Hepatocyte (in vitro differentiated cells): ENCODE measurements around the gene TFEB. TPM values are rescaled to one million over a fixed set of nuclear protein-coding genes. Genes with fewer than 3 reads are reported as not detected.

Source experiments
- DNase-seq: peaks from one replicate; pipeline ENCODE4 v3.0.0-alpha.2; 2016; ENCODE audit warnings: low spot score
- H2AFZ ChIP-seq: fragments of 200-600 bp; sonication (generic); 2 replicates; pipeline ENCODE4 v1.6.0; 2016; ENCODE audit warnings: antibody characterized with exemption, mild to moderate bottlenecking
- H3K27ac ChIP-seq: fragments of 200-600 bp; sonication (generic); 2 replicates; pipeline ENCODE4 v1.5.1; 2016; ENCODE audit warnings: mild to moderate bottlenecking
- H3K27me3 ChIP-seq: fragments of 200-600 bp; sonication (generic); 2 replicates; pipeline ENCODE4 v1.6.1; 2016
- H3K36me3 ChIP-seq: fragments of 200-600 bp; sonication (generic); replicated peaks from 2 replicates; pipeline ENCODE4 v1.5.1; 2016; ENCODE audit warnings: low read depth; ENCODE audit not compliant: insufficient read depth
- H3K4me1 ChIP-seq: fragments of 200-600 bp; sonication (generic); 2 replicates; pipeline ENCODE4 v1.5.1; 2016; ENCODE audit warnings: mild to moderate bottlenecking, moderate library complexity; ENCODE audit not compliant: insufficient read depth
- H3K4me2 ChIP-seq: fragments of 200-600 bp; sonication (generic); 2 replicates; pipeline ENCODE4 v1.6.0; 2016
- H3K4me3 ChIP-seq: fragments of 200-600 bp; sonication (generic); 2 replicates; pipeline ENCODE4 v1.5.1; 2016; ENCODE audit warnings: mild to moderate bottlenecking
- H3K79me2 ChIP-seq: fragments of 200-600 bp; sonication (generic); 2 replicates; pipeline ENCODE4 v1.6.0; 2017; ENCODE audit warnings: mild to moderate bottlenecking
- H3K9me2 ChIP-seq: fragments of 200-600 bp; sonication (generic); replicated peaks from 2 replicates; pipeline ENCODE4 v1.6.0; 2017; ENCODE audit warnings: mild to moderate bottlenecking; ENCODE audit not compliant: insufficient read depth
- H3K9me3 ChIP-seq: fragments of 200-600 bp; sonication (generic); 2 replicates; pipeline ENCODE4 v1.5.1; 2016; ENCODE audit warnings: low read depth, mild to moderate bottlenecking
- H4K20me1 ChIP-seq: fragments of 200-600 bp; sonication (generic); 2 replicates; pipeline ENCODE4 v1.6.0; 2016; ENCODE audit warnings: mild to moderate bottlenecking; ENCODE audit not compliant: insufficient read depth, poor library complexity, severe bottlenecking
- EZH2 ChIP-seq: fragments of 200-600 bp; sonication (generic); IDR thresholded peaks from 2 replicates; pipeline ENCODE4 v1.6.1; 2016; ENCODE audit warnings: antibody characterized with exemption, mild to moderate bottlenecking, borderline replicate concordance
- EZH2phosphoT487 ChIP-seq: fragments of 200-600 bp; sonication (generic); IDR thresholded peaks from one replicate; pipeline ENCODE4 v1.6.1; 2018; ENCODE audit warnings: antibody characterized with exemption, mild to moderate bottlenecking, low read depth, moderate library complexity; ENCODE audit not compliant: unreplicated experiment, severe bottlenecking
- WGBS: methylation state at CpG from one replicate; pipeline ENCODE4 v1.1.6; 2016; ENCODE audit warnings: low lambda C conversion rate; ENCODE audit errors: missing lambda C conversion rate; 5-methylcytosine and 5-hydroxymethylcytosine counted together
- polyA plus RNA-seq: library from polyadenylated mRNA; unstranded; fragments of >200 nt; fragmentation: Nextera tagmentation; extraction: Ambion mirVana; gene quantifications from 2 replicates; pipeline ENCODE4 v1.2.1, GENCODE V29; 2016
- total RNA-seq: library from RNA; depleted of rRNA; stranded (reverse); fragments of >200 nt; gene quantifications from 2 replicates; pipeline ENCODE4 v1.2.3, GENCODE V29; 2014
- TF ChIP-seq, protein P1 (sequence below): fragments of 200-600 bp; sonication (generic); IDR thresholded peaks from 2 replicates; pipeline ENCODE4 v1.5.1; 2016; ENCODE audit warnings: antibody characterized with exemption, mild to moderate bottlenecking; ENCODE audit not compliant: poor library complexity

The TFEB gene
- total and polyA plus RNA-seq, 2 experiments from 2014 or later = 14.2 to 32.7 TPM

DNA sequence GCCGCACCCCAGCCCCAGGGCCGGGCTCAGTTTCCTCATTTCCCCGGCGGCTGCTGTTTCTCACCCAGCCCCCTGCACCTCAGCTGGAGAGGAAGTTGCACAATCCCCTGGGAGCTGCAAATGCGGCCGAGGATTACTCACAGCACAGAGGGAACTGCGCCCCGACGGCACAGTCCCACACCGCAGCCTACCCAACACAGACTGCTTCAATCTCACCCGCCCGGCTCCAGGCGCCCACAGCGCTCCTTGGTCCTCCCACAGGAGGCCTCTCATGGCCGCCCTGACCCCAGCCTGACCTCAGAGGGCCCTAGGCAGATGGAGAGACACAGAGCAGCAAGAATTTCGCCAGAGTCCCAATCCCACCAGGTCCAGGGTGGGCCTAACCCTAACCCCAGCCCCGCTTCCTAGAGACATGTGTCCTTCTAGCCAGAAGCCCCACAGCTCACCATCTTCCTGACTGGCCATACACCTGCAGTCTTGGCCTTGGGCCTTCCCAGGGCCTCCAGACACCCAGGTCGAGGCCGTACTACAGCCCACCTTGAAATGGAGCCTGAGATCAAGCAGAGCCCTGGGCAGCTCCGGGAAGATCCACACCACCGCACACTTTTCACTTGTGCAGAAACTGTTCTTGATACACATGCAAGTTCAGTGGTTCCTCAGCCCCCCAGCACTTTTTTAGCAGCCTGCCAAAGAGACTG, 11.7 kb downstream of the TFEB start:
- no peak for TF ChIP-seq EZH2
- no peak for TF ChIP-seq EZH2phosphoT487
- TF ChIP-seq, protein P1, sequence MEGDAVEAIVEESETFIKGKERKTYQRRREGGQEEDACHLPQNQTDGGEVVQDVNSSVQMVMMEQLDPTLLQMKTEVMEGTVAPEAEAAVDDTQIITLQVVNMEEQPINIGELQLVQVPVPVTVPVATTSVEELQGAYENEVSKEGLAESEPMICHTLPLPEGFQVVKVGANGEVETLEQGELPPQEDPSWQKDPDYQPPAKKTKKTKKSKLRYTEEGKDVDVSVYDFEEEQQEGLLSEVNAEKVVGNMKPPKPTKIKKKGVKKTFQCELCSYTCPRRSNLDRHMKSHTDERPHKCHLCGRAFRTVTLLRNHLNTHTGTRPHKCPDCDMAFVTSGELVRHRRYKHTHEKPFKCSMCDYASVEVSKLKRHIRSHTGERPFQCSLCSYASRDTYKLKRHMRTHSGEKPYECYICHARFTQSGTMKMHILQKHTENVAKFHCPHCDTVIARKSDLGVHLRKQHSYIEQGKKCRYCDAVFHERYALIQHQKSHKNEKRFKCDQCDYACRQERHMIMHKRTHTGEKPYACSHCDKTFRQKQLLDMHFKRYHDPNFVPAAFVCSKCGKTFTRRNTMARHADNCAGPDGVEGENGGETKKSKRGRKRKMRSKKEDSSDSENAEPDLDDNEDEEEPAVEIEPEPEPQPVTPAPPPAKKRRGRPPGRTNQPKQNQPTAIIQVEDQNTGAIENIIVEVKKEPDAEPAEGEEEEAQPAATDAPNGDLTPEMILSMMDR = no peak
- H3K27me3 ChIP-seq = no peaks in the 10 kb centered on the region
- H3K79me2 ChIP-seq = peaks cover 58% of the 10 kb centered on the region
- H4K20me1 ChIP-seq = no peaks in the 10 kb centered on the region
- no peak overlapping the region for H3K4me3 ChIP-seq
- H3K4me1 ChIP-seq = peaks cover 41% of the 10 kb centered on the region
- peak; percentile 89 for DNase-seq
- WGBS = 49% methylated on average over 20 of the region's 21 CpGs
- H3K9me3 ChIP-seq = no peaks in the 10 kb centered on the region
- peak overlapping the region; percentile 72 for H3K4me2 ChIP-seq
- peak overlapping the region; percentile 92 for H3K27ac ChIP-seq
- no peak overlapping the region for H2AFZ ChIP-seq
- no peaks in the 10 kb centered on the region for H3K9me2 ChIP-seq
- H3K36me3 ChIP-seq = no peaks in the 10 kb centered on the region

DNA sequence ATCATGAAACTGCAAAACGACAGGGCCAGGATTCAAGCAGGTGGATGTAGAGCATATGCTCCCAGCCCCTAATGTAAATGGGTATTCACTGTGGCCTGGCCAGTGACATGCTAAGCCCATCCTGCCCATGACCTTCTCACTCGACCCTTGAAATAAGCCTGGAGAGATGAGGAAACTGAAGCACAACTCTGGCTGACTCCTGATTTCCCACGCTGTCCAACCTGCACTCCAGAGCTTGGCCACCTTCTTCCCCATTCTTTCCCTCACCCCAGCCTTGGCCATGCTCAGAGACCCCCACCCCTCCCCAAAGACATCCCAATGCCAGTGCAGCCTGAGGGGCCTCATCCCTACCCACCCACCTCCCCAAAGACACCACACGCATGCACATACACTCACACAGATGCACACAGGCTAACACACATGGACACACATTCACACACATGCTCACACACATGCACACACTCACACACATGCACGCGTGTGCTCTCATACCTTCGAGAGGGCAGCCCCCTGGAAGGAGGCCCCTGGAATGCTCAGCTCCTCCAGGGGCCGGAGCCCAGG, 12.4 kb downstream of the TFEB start:
- 68% methylated on average over 8 of the region's 8 CpGs for WGBS
- no peak overlapping the region for H3K4me3 ChIP-seq
- H3K9me2 ChIP-seq = no peaks in the 10 kb centered on the region
- H3K4me1 ChIP-seq = peaks cover 37% of the 10 kb centered on the region
- TF ChIP-seq EZH2phosphoT487 = no peak
- no peak for TF ChIP-seq EZH2
- TF ChIP-seq, protein P1 = no peak
- H3K27ac ChIP-seq = peak overlapping the region; percentile 92
- H2AFZ ChIP-seq = no peak overlapping the region
- H4K20me1 ChIP-seq = no peaks in the 10 kb centered on the region
- H3K79me2 ChIP-seq = peaks cover 64% of the 10 kb centered on the region
- H3K27me3 ChIP-seq = no peaks in the 10 kb centered on the region
- H3K4me2 ChIP-seq = peak overlapping the region; percentile 72
- H3K36me3 ChIP-seq = no peaks in the 10 kb centered on the region
- no peak for DNase-seq
- H3K9me3 ChIP-seq = no peaks in the 10 kb centered on the region

DNA sequence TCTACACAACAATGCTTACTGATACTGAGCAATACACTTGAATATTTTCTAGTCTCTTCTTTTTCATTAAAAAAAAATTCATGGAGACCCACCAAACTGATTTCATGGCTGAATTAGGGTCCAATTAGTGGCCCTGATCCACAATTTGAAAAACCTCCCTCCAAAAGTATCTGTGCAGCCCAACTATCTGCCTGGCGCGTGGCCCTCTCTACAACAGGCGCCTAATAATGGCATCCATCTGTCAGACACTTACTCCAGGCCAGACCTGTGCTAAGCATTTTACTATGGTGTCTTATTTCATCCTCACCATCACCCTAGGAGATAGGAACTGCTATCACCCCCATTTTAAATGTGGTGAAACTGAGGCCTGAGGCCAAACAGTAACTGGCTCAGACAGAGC, 14.0 kb downstream of the TFEB start:
- H3K36me3 ChIP-seq = no peaks in the 10 kb centered on the region
- H3K4me1 ChIP-seq = peaks cover 48% of the 10 kb centered on the region
- H3K9me2 ChIP-seq = no peaks in the 10 kb centered on the region
- TF ChIP-seq EZH2phosphoT487 (no peak), EZH2 (no peak)
- TF ChIP-seq, protein P1 = no peak
- no peaks in the 10 kb centered on the region for H3K9me3 ChIP-seq
- H3K27me3 ChIP-seq = no peaks in the 10 kb centered on the region
- H3K4me3 ChIP-seq = no peak overlapping the region
- DNase-seq = no peak
- H4K20me1 ChIP-seq = no peaks in the 10 kb centered on the region
- no peak overlapping the region for H2AFZ ChIP-seq
- peaks cover 55% of the 10 kb centered on the region for H3K79me2 ChIP-seq
- H3K4me2 ChIP-seq = peak overlapping the region; percentile 25
- no peak overlapping the region for H3K27ac ChIP-seq
- WGBS = 96% methylated on average over 3 of the region's 3 CpGs
